Adrenal gland (tissue), 5 donors: ENCODE measurements around the gene PHYH.

Source experiments
- CTCF ChIP-seq, 6 experiments: fragments of 450-650 bp in 4 of 6; fragments of 200-600 bp in 2 of 6; sonication (generic) in 1 of 6; IDR thresholded peaks; 1 replicate in 5 of 6; 2 replicates in 1 of 6; pipeline versions ENCODE4 v1.5.1 to v1.8.0; 2016 to 2021; ENCODE audit warnings: antibody characterized with exemption in 6 of 6, mild to moderate bottlenecking in 2 of 6, moderate library complexity in 1 of 6
- POLR2A ChIP-seq, 2 donors: fragments of 450-650 bp; IDR thresholded peaks; one replicate each; pipeline ENCODE4 v1.6.1; 2017; ENCODE audit warnings: antibody characterized with exemption in 2 of 2, mild to moderate bottlenecking in 2 of 2, moderate library complexity in 1 of 2
- donor health status: DM: no; HTN: no; CAD: no.

DNA sequence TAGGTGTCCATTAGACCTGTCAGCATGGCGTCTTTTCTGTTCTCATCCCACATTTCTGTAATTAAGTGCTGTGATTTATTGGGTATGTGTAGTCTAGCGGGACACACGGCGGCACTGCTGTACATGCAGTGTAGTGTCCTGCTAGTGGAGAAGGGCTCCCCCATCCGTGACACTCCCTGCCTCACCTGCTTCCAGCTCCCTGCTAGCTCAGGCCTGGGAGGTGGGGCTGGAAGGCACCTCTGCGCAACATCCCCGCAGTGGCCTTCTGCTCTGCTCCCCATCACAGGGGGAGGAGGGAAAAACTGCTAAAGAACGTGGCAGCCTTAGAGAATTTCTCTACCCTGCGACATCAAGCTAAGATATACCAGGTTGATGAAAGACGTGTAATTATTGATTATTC, 28.7 kb upstream of the PHYH start:
- TF ChIP-seq POLR2A (IDR thresholded peaks at IDR 0.05): no peak
- TF ChIP-seq CTCF (IDR thresholded peaks at IDR 0.05): no peak
